DND-41 (cell line): ENCODE results near the gene BATF.

ENCODE experiments used
- ATAC-seq: fragments of 200-7000 bp; cut with Tn5 transposase; 3 replicates; pipeline ENCODE4 v1.9.1; 2021; ENCODE audit warnings: low read depth; ENCODE audit not compliant: insufficient read depth
- DNase-seq: peaks from one replicate; pipeline ENCODE4 v3.0.0-alpha.2; 2020
- H2AFZ ChIP-seq: 2 replicates; pipeline ENCODE4 v1.6.0; 2012; ENCODE audit warnings: low read depth, low read length
- H3K27ac ChIP-seq: 2 replicates; pipeline ENCODE4 v1.5.1; 2012; ENCODE audit warnings: low read length, inconsistent platforms
- H3K27me3 ChIP-seq: fragments of 200-600 bp; sonication (generic); 2 replicates; pipeline ENCODE4 v1.6.0; 2012; ENCODE audit warnings: low read length, mild to moderate bottlenecking, inconsistent platforms; ENCODE audit not compliant: insufficient read depth, poor library complexity
- H3K36me3 ChIP-seq: 2 replicates; pipeline ENCODE4 v1.5.1; 2012; ENCODE audit warnings: low read length, inconsistent platforms; ENCODE audit not compliant: insufficient read depth
- H3K4me1 ChIP-seq: 2 replicates; pipeline ENCODE4 v1.5.1; 2012; ENCODE audit warnings: mild to moderate bottlenecking, low read length; ENCODE audit not compliant: insufficient read depth
- H3K4me2 ChIP-seq: 2 replicates; pipeline ENCODE4 v1.6.0; 2012; ENCODE audit warnings: mild to moderate bottlenecking, moderate library complexity, low read length, inconsistent platforms; ENCODE audit not compliant: insufficient read depth
- H3K4me3 ChIP-seq, 2 experiments: fragments of 200-600 bp in 1 of 2; shearing (Covaris generic) in 1 of 2; 2 replicates each; pipeline ENCODE4 v1.5.1; 2012 to 2016; ENCODE audit warnings: inconsistent platforms in 2 of 2, low read length in 2 of 2, mild to moderate bottlenecking in 2 of 2, low read depth in 1 of 2, moderate library complexity in 1 of 2
- H3K79me2 ChIP-seq: 2 replicates; pipeline ENCODE4 v1.6.0; 2012; ENCODE audit warnings: low read length, inconsistent platforms; ENCODE audit not compliant: insufficient read depth
- H3K9ac ChIP-seq: 2 replicates; pipeline ENCODE4 v1.6.0; 2012; ENCODE audit warnings: low read depth, mild to moderate bottlenecking, inconsistent platforms, low read length, moderate library complexity
- H3K9me3 ChIP-seq: 2 replicates; pipeline ENCODE4 v1.5.1; 2012; ENCODE audit warnings: low read length, moderate library complexity, mild to moderate bottlenecking, inconsistent platforms; ENCODE audit not compliant: insufficient read depth, severe bottlenecking
- H4K20me1 ChIP-seq: 2 replicates; pipeline ENCODE4 v1.6.0; 2012; ENCODE audit warnings: low read length; ENCODE audit not compliant: insufficient read depth
- EZH2 ChIP-seq: IDR thresholded peaks from 3 replicates; pipeline ENCODE4 v1.6.1; 2012; ENCODE audit warnings: borderline replicate concordance, low read depth, mild to moderate bottlenecking, moderate library complexity, low read length, inconsistent platforms; ENCODE audit not compliant: severe bottlenecking
- TF ChIP-seq, protein P1 (sequence below): IDR thresholded peaks from 2 replicates; pipeline ENCODE4 v1.5.1; 2012; ENCODE audit warnings: borderline replicate concordance, low read length, moderate library complexity, mild to moderate bottlenecking; ENCODE audit not compliant: poor library complexity, severe bottlenecking; ENCODE audit errors: extremely low read depth

Gene BATF

DNA sequence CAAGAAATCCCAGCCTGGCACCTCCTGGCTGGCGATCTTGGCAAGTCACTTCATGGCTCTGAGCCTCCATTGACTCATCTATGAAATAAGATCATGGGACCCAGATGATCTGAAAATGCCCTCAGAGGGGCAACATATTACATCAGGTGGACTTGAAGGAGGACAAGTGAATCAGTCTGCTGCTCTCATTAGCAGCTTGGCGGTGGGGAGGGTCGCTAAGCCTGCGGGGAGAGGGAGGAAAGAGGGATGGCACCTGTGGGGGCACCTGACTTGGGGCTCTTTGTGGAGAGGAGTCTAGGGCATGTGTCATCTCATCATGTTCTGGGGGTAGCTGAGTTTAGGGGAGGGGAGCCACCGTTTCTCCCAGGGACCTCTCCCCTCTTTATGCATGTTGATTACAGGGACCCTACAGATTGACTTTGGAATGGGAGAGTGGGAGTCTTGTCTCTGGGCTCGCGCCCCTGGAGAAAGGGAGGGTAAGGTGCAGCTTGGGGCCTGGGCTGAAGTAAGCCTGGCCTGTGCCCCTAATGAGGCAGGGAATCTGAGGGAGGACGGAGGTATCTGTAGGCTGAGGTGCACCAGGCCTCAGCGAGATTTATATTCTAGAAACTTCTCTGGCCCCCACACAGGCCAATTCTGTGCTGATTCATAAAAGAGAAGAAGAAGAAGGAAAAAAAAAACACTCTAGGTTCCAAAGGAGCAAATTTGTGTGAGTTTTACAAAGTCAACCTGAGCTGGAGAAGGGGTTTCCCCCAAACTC is 29.3 kb upstream of the BATF start:
- no peaks in the 10 kb centered on the region for H3K79me2 ChIP-seq
- TF ChIP-seq, protein P1, sequence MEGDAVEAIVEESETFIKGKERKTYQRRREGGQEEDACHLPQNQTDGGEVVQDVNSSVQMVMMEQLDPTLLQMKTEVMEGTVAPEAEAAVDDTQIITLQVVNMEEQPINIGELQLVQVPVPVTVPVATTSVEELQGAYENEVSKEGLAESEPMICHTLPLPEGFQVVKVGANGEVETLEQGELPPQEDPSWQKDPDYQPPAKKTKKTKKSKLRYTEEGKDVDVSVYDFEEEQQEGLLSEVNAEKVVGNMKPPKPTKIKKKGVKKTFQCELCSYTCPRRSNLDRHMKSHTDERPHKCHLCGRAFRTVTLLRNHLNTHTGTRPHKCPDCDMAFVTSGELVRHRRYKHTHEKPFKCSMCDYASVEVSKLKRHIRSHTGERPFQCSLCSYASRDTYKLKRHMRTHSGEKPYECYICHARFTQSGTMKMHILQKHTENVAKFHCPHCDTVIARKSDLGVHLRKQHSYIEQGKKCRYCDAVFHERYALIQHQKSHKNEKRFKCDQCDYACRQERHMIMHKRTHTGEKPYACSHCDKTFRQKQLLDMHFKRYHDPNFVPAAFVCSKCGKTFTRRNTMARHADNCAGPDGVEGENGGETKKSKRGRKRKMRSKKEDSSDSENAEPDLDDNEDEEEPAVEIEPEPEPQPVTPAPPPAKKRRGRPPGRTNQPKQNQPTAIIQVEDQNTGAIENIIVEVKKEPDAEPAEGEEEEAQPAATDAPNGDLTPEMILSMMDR, result no peak
- TF ChIP-seq EZH2, result no peak
- no peaks in the 10 kb centered on the region for H3K9me3 ChIP-seq
- peaks cover 8% of the 10 kb centered on the region for H3K27me3 ChIP-seq
- H3K4me2 ChIP-seq, result no peak overlapping the region
- no peak overlapping the region for H3K9ac ChIP-seq
- peaks cover 2% of the 10 kb centered on the region; the same call in 1 of the 2 replicates for H3K4me1 ChIP-seq
- no peaks in the 10 kb centered on the region for H4K20me1 ChIP-seq
- no peak overlapping the region for H3K27ac ChIP-seq
- ATAC-seq, result no peak
- H3K4me3 ChIP-seq, result no peak overlapping the region
- no peak overlapping the region for H2AFZ ChIP-seq
- no peak for DNase-seq
- no peaks in the 10 kb centered on the region for H3K36me3 ChIP-seq

- Histone ChIP-seq H3K4me3 (no peak overlapping the region), H3K36me3 (no peaks in the 10 kb centered on the region), H3K4me2 (no peak overlapping the region), H2AFZ (no peak overlapping the region), H3K79me2 (no peaks in the 10 kb centered on the region), H3K4me1 (peaks cover under 1% of the 10 kb centered on the region; the same call in 1 of the 2 replicates), H3K27me3 (peaks cover 8% of the 10 kb centered on the region), H3K9ac (no peak overlapping the region), H3K27ac (no peak overlapping the region), H4K20me1 (no peaks in the 10 kb centered on the region), H3K9me3 (no peaks in the 10 kb centered on the region)
- no peak for ATAC-seq
- TF ChIP-seq EZH2, result no peak
- TF ChIP-seq, protein P1, result no peak
- no peak for DNase-seq
Measured at GRCh38 chr14:75493592-75494087, 28.6 kb upstream of the BATF start.

DNA sequence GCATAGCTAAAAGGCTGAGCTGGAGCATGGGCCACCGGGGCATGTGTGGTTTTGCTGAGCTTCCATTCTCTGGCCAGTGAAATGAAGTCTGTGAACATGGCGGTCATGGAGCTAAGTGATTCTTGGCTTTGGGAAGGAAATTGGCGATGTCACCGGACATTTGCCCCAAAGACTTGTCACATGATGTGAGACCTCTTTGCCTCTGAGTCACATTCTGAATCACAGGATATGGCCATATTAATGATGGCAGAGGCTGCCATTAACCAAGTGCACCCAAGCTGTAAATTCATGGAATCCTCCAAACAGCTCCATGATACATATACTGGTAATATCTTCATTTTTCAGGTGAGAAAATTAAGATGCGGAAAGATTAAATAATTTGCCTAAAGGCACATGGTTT is 27.4 kb upstream of the BATF start:
- no peak overlapping the region for H2AFZ ChIP-seq
- no peak for ATAC-seq
- no peak overlapping the region for H3K27ac ChIP-seq
- no peak overlapping the region for H3K4me2 ChIP-seq
- no peak overlapping the region for H3K4me3 ChIP-seq
- H3K36me3 ChIP-seq, result no peaks in the 10 kb centered on the region
- no peaks in the 10 kb centered on the region for H3K4me1 ChIP-seq
- H3K79me2 ChIP-seq, result no peaks in the 10 kb centered on the region
- no peak overlapping the region for H3K9ac ChIP-seq
- H4K20me1 ChIP-seq, result no peaks in the 10 kb centered on the region
- H3K9me3 ChIP-seq, result no peaks in the 10 kb centered on the region
- TF ChIP-seq, protein P1, result no peak
- no peak for TF ChIP-seq EZH2
- DNase-seq, result no peak
- H3K27me3 ChIP-seq, result peaks cover 8% of the 10 kb centered on the region
